Measurements from ENCODE around the gene MEGF6.

DNA sequence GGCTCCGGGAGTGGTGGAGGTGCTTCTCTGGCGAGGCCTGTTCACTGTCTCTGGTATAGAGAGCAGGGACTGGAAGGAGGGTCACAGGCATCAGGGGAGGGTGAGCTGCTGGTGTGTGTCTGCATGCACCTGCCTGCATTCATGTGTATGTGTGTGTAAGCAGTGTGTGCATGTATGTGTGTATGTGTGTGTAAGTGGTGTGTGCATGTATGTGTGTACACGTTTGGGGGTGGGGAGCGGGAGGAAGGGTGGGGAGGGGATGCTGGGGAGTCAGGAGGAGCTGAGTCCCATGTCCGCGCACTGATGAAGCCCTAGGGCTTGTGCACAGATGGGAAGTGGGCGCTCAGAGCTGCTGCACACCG, 107.8 kb downstream of the MEGF6 start:
- TF ChIP-seq KLF10 (CRISPR knock-in tag; IDR thresholded peaks at IDR 0.05), result no peak
- no peak for TF ChIP-seq FOXK1 (CRISPR knock-in tag; IDR thresholded peaks at IDR 0.05; ENCODE audit: borderline replicate concordance)
- no peak for TF ChIP-seq HNRNPK (IDR thresholded peaks at IDR 0.05; ENCODE audit: low read depth, low read length, poor library complexity, severe bottlenecking)
- no peak for TF ChIP-seq RBM39 (optimal IDR thresholded peaks at IDR 0.05; ENCODE audit: low read depth, low read length)
- no peak for TF ChIP-seq ZNF184 (CRISPR knock-in tag; IDR thresholded peaks at IDR 0.05)
- no peak for TF ChIP-seq EZH2 (IDR thresholded peaks at IDR 0.05; ENCODE audit: borderline replicate concordance, low read depth, low read length)
- TF ChIP-seq, protein P1, sequence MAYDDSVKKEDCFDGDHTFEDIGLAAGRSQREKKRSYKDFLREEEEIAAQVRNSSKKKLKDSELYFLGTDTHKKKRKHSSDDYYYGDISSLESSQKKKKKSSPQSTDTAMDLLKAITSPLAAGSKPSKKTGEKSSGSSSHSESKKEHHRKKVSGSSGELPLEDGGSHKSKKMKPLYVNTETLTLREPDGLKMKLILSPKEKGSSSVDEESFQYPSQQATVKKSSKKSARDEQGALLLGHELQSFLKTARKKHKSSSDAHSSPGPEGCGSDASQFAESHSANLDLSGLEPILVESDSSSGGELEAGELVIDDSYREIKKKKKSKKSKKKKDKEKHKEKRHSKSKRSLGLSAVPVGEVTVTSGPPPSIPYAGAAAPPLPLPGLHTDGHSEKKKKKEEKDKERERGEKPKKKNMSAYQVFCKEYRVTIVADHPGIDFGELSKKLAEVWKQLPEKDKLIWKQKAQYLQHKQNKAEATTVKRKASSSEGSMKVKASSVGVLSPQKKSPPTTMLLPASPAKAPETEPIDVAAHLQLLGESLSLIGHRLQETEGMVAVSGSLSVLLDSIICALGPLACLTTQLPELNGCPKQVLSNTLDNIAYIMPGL (CRISPR knock-in tag; IDR thresholded peaks at IDR 0.05), result no peak

All from K562 (cell line).